Osteoblast (primary cell): ENCODE results near the gene FER1L5. TPM values are rescaled to one million over a fixed set of nuclear protein-coding genes. Genes with fewer than 3 reads are reported as not detected.

Experiments used
- DNase-seq: peaks from one replicate; pipeline ENCODE4 v3.0.0; 2011; ENCODE audit warnings: low spot score, mixed read lengths; ENCODE audit not compliant: insufficient read length; ENCODE audit errors: missing footprints
- H2AFZ ChIP-seq: 2 replicates; pipeline ENCODE4 v1.6.0; 2011; ENCODE audit warnings: mild to moderate bottlenecking, low read length
- H3K27ac ChIP-seq: 2 replicates; pipeline ENCODE4 v1.5.1; 2011; ENCODE audit warnings: mild to moderate bottlenecking, low read depth, low read length, moderate library complexity
- H3K27me3 ChIP-seq: 2 replicates; pipeline ENCODE4 v1.6.0; 2012; ENCODE audit warnings: mild to moderate bottlenecking, control low read depth, inconsistent platforms, low read length, moderate library complexity; ENCODE audit not compliant: insufficient read depth
- H3K36me3 ChIP-seq: 2 replicates; pipeline ENCODE4 v1.5.1; 2011; ENCODE audit warnings: mild to moderate bottlenecking, low read length, control low read depth, moderate library complexity; ENCODE audit not compliant: insufficient read depth
- H3K4me1 ChIP-seq: 2 replicates; pipeline ENCODE4 v1.5.1; 2011; ENCODE audit warnings: mild to moderate bottlenecking, low read length, control low read depth, moderate library complexity; ENCODE audit not compliant: insufficient read depth
- H3K4me2 ChIP-seq: 2 replicates; pipeline ENCODE4 v1.6.0; 2011; ENCODE audit warnings: mild to moderate bottlenecking, low read length; ENCODE audit not compliant: insufficient read depth
- H3K4me3 ChIP-seq: fragments of 200-600 bp; sonication (generic); 3 replicates; pipeline ENCODE4 v1.5.1; 2012; ENCODE audit warnings: mild to moderate bottlenecking, low read length, inconsistent platforms; ENCODE audit not compliant: insufficient read depth
- H3K79me2 ChIP-seq: 2 replicates; pipeline ENCODE4 v1.6.0; 2012; ENCODE audit warnings: mild to moderate bottlenecking, low read length, control low read depth, inconsistent platforms; ENCODE audit not compliant: insufficient read depth
- H3K9me3 ChIP-seq: 2 replicates; pipeline ENCODE4 v1.5.1; 2011; ENCODE audit warnings: low read depth, low read length, control low read depth
- H4K20me1 ChIP-seq: 2 replicates; pipeline ENCODE4 v1.6.0; 2012; ENCODE audit warnings: mild to moderate bottlenecking, low read length, control low read depth; ENCODE audit not compliant: insufficient read depth
- CTCF ChIP-seq: IDR thresholded peaks from 2 replicates; pipeline ENCODE4 v1.5.1; 2011; ENCODE audit warnings: mild to moderate bottlenecking, low read depth, low read length, moderate library complexity; ENCODE audit errors: extremely low read depth
- total RNA-seq: library from RNA; depleted of rRNA; stranded (reverse); fragments of >200 nt; gene quantifications from 2 replicates; pipeline ENCODE4 v1.2.3, GENCODE V29; 2012

The FER1L5 gene
- total RNA-seq, 1 donor: 1.1 TPM

- no peak for TF ChIP-seq CTCF
- H2AFZ ChIP-seq: no peak overlapping the region
- no peak overlapping the region for H3K4me3 ChIP-seq
- H4K20me1 ChIP-seq: no peaks in the 10 kb centered on the region
- no peak overlapping the region for H3K27ac ChIP-seq
- no peak overlapping the region for H3K4me2 ChIP-seq
- no peaks in the 10 kb centered on the region for H3K27me3 ChIP-seq
- no peaks in the 10 kb centered on the region for H3K9me3 ChIP-seq
- DNase-seq: no peak
- peaks cover 12% of the 10 kb centered on the region for H3K36me3 ChIP-seq
- H3K4me1 ChIP-seq: no peaks in the 10 kb centered on the region
- no peaks in the 10 kb centered on the region for H3K79me2 ChIP-seq
These were observed 73.1 kb downstream of the FER1L5 start for GRCh38 chr2:96715658-96716057.

- Histone ChIP-seq H3K4me1 (no peaks in the 10 kb centered on the region), H2AFZ (no peak overlapping the region), H3K79me2 (no peaks in the 10 kb centered on the region), H3K27ac (no peak overlapping the region), H3K36me3 (peaks cover 5% of the 10 kb centered on the region), H3K27me3 (no peaks in the 10 kb centered on the region), H3K4me3 (no peak overlapping the region), H3K9me3 (no peaks in the 10 kb centered on the region), H4K20me1 (no peaks in the 10 kb centered on the region), H3K4me2 (no peak overlapping the region)
- TF ChIP-seq CTCF: no peak
- DNase-seq: no peak
These were observed 73.8 kb downstream of the FER1L5 start for GRCh38 chr2:96716388-96716787.

- Histone ChIP-seq H3K4me3 (no peak overlapping the region), H3K79me2 (no peaks in the 10 kb centered on the region), H3K4me2 (no peak overlapping the region), H2AFZ (no peak overlapping the region), H3K9me3 (no peaks in the 10 kb centered on the region), H3K27me3 (no peaks in the 10 kb centered on the region), H4K20me1 (peaks cover 6% of the 10 kb centered on the region), H3K36me3 (peaks cover 29% of the 10 kb centered on the region), H3K27ac (no peak overlapping the region), H3K4me1 (peaks cover 15% of the 10 kb centered on the region)
- no peak for TF ChIP-seq CTCF
- DNase-seq: no peak
These were observed 83.6 kb downstream of the FER1L5 start for GRCh38 chr2:96726131-96726530.

- Histone ChIP-seq H3K27me3 (no peaks in the 10 kb centered on the region), H3K9me3 (no peaks in the 10 kb centered on the region), H3K27ac (no peak overlapping the region), H3K4me1 (peaks cover 16% of the 10 kb centered on the region), H4K20me1 (peaks cover 6% of the 10 kb centered on the region), H3K36me3 (peaks cover 39% of the 10 kb centered on the region), H3K79me2 (no peaks in the 10 kb centered on the region), H2AFZ (no peak overlapping the region), H3K4me2 (no peak overlapping the region), H3K4me3 (no peak overlapping the region)
- no peak for DNase-seq
- TF ChIP-seq CTCF: no peak
These were observed 84.9 kb downstream of the FER1L5 start for GRCh38 chr2:96727431-96727830.
